ENCODE measurements around the gene C1orf185. TPM values are rescaled to one million over a fixed set of nuclear protein-coding genes. Genes with fewer than 3 reads are reported as not detected.
A peak's percentile ranks its signal among the peaks of the same experiment; 100 is the strongest.

The C1orf185 gene
- total RNA-seq, 1 experiment from 2014 or later: not detected

- in situ Hi-C loops (cut with HindIII; ENCODE audit: low pct_unique_long_range_greater_than_20kb, low sequenced_read_pairs) (no loop called here), intact Hi-C loops (cut with micrococcal nuclease; ENCODE audit: unreplicated experiment) (no loop called here)
- Histone ChIP-seq H3K27ac (ENCODE audit: low read length) (no peak overlapping the region), H3K4me1 (ENCODE audit: control insufficient read depth, insufficient read depth, low read length) (no peaks in the 10 kb centered on the region), H3K9me3 (ENCODE audit: control insufficient read depth, insufficient read depth, low read depth, low read length) (peaks cover 2% of the 10 kb centered on the region; the same call in 1 of the 2 replicates), H3K36me3 (ENCODE audit: control insufficient read depth, insufficient read depth, low read length) (no peaks in the 10 kb centered on the region), H3K4me3 (ENCODE audit: low read depth in 2 of 2, low read length in 2 of 2) (no peak overlapping the region), H3K27me3 (ENCODE audit: control insufficient read depth, insufficient read depth, low read length) (no peaks in the 10 kb centered on the region)
- POLR2A ChIA-PET: no interaction called here
- BruUV-seq (replicated peaks): no TSS peak
- TF ChIP-seq POLR2AphosphoS5 (IDR thresholded peaks at IDR 0.05; ENCODE audit: low read depth, low read length): no peak
- no peak for TF ChIP-seq CTCF (IDR thresholded peaks at IDR 0.05)
- TF ChIP-seq REST (IDR thresholded peaks at IDR 0.05; ENCODE audit: insufficient read depth in 1 of 2, low read depth in 2 of 2, low read length in 1 of 2): no peak
- no peak for TF ChIP-seq SIN3A (IDR thresholded peaks at IDR 0.05; ENCODE audit: borderline replicate concordance, insufficient read depth, low read depth, low read length)
- CTCF ChIA-PET: no interaction called here
- ATAC-seq (no peak), DNase-seq (ENCODE audit: low read depth, low spot score) (no peak)
These were observed 40.7 kb upstream of the C1orf185 start for GRCh38 chr1:51061231-51061918.

- Histone ChIP-seq H3K27me3 (ENCODE audit: control insufficient read depth, insufficient read depth, low read length) (no peaks in the 10 kb centered on the region), H3K27ac (ENCODE audit: low read length) (no peak overlapping the region; the same call in 1 of the 2 replicates), H3K4me3 (ENCODE audit: low read depth in 2 of 2, low read length in 2 of 2) (no peak overlapping the region), H3K36me3 (ENCODE audit: control insufficient read depth, insufficient read depth, low read length) (no peaks in the 10 kb centered on the region), H3K4me1 (ENCODE audit: control insufficient read depth, insufficient read depth, low read length) (no peaks in the 10 kb centered on the region), H3K9me3 (ENCODE audit: control insufficient read depth, insufficient read depth, low read depth, low read length) (no peaks in the 10 kb centered on the region)
- ATAC-seq: peak; percentile 80
- ChIA-PET POLR2A (interaction anchor here (0.5 to 0.6 kb wide), 2 partner anchors 22 to 596 kb away, joined by 3 read pairs; no protein-coding TSS in a partner anchor), CTCF (no interaction called here)
- BruUV-seq (replicated peaks): no TSS peak
- DNase-seq (ENCODE audit: low read depth, low spot score): peak; percentile 32
- intact Hi-C loops (cut with micrococcal nuclease; ENCODE audit: unreplicated experiment): no loop called here
- no peak for TF ChIP-seq CTCF (IDR thresholded peaks at IDR 0.05)
- TF ChIP-seq SIN3A (IDR thresholded peaks at IDR 0.05; ENCODE audit: borderline replicate concordance, insufficient read depth, low read depth, low read length): no peak
- TF ChIP-seq REST (IDR thresholded peaks at IDR 0.05; ENCODE audit: insufficient read depth in 1 of 2, low read depth in 2 of 2, low read length in 1 of 2): no peak
- no peak for TF ChIP-seq TCF7L2 (IDR thresholded peaks at IDR 0.05; ENCODE audit: low read depth, low read length)
- no peak for TF ChIP-seq POLR2AphosphoS5 (IDR thresholded peaks at IDR 0.05; ENCODE audit: low read depth, low read length)
- in situ Hi-C loops (cut with HindIII; ENCODE audit: low pct_unique_long_range_greater_than_20kb, low sequenced_read_pairs): no loop called here
These were observed 38.9 kb upstream of the C1orf185 start for GRCh38 chr1:51063121-51063520.
